Activated naive CD8-positive, alpha-beta T cell treated with anti-CD3 and anti-CD28 coated beads, Interleukin-2, amount 50 U/mL, for 16 hours (primary cell): ENCODE measurements around the gene C19orf47.
"Not testable (repeated sequence)": the region's sequence is repeated elsewhere in the genome, so short reads cannot be mapped to it uniquely, and the experiment has no call there.

Experiments used
- DNase-seq: peaks from one replicate; pipeline ENCODE4 v3.0.0-alpha.2; 2020; ENCODE audit warnings: low read depth, low spot score

C19orf47 gene

GRCh38 chr19:40355975-40356680, 7.9 kb upstream of the C19orf47 start:
- no peak for DNase-seq

DNA sequence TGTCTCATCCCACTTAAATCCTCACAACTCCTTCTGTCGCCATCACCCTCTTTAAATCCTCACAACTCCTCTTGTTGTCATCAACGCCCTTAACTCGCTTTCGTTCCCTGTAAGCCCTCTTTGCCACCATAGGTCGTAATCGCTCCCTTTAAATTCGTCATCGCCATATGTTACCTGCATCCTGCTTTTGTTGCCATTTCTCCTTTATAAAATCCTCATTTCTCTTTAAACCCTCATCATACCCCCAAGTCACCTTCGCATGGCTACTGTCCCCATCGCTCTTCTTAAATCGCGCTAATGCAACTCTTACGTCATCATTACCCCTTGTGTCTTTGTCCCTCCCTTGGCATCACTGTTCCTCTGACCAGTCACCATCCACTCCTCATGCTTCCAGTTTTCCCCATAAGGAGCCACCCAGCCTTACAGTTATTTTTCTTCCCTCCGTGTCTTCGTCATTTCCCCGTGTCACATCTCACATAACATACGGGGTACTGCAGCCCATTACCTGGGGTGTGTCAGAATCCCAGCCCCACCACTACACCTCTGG, 837 bp upstream of the C19orf47 start:
- no peak for DNase-seq

DNA sequence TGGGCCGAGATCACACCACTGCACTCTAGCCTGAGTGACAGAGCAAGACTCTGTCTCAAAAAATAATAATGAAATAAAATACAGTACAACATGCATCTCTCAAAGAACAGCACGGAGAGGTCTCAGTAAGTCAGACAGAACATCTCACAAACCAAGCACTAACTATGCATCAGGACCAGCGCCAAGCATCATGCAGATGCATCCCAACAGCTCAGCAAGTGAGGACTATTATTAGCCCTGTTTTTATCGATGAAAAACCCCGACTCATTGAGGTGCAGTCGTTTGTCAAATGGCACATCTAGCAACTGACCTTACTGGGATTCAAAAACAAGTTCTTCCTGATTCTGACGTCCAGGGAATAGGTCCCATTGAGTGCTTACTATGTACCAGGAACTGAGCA, 3.8 kb downstream of the C19orf47 start:
- no peak for DNase-seq

DNA sequence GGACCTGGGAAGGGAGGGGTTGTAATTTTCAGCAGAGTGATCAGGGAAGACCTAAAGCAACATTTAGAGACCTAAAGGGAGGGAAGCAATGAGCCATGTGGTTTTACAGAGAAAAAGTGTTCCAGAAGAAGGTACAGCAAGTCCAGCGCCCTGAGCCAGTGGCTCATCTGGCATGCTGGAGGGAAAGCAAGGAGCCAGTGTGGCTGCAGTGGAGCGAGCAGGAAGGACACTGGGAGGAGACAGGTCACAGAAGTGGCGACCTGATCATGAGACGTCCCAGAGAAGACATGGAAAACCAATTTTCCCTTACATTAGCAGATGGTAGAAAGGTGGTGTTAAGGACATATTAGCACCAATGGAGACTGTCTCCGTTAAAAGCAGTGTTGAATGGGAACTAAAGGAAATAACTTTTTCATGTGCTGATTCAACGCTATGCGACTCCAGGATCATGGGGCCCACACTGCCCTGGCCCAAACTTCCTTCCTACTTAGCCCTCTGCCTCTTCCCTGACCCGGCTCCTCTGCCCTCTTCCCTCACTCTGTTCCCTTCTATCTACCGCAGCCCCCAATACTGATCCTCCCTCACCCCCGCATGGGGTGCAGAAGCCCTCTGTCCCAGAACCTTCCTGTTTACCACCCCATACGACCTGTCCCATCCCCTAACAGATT, 5.4 kb downstream of the C19orf47 start:
- DNase-seq, result no peak

GRCh38 chr19:40341601-40342482, 6.4 kb downstream of the C19orf47 start:
- DNase-seq, result no peak

- no peak for DNase-seq
Observed at GRCh38 chr19:40339018-40339728, 9.0 kb downstream of the C19orf47 start.

GRCh38 chr19:40337594-40337993, 10.6 kb downstream of the C19orf47 start:
- DNase-seq, result no peak

- no peak for DNase-seq
Observed at GRCh38 chr19:40337107-40337506, 11.1 kb downstream of the C19orf47 start.

- DNase-seq, result no peak
Observed at GRCh38 chr19:40336601-40336900, 11.6 kb downstream of the C19orf47 start.

- no peak for DNase-seq
Observed at GRCh38 chr19:40335855-40336600, 12.2 kb downstream of the C19orf47 start.

GRCh38 chr19:40335101-40335500, 13.1 kb downstream of the C19orf47 start:
- DNase-seq, result no peak

- not testable (repeated sequence) for DNase-seq
Observed at GRCh38 chr19:40333083-40333482, 15.1 kb downstream of the C19orf47 start.

DNA sequence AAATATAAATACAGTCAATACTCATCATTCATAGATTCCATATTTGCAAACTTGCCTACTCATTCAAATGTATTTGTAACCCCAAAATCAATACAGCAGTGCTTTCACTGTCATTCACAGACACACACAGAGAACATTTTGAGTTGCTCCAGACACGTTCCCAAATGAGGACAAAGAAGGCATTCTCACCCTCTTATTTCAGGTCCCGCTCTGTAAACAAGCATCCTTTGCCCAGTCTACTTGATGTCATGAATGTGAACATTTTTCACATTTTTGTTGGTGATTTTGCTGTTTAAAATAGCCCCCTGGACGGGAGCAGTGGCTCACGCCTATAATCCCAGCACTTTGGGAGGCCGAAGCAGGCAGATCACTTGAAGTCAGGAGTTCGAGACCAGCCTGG, 15.5 kb downstream of the C19orf47 start:
- DNase-seq, result no peak

- no peak for DNase-seq
Observed at GRCh38 chr19:40331052-40331451, 17.1 kb downstream of the C19orf47 start.

DNA sequence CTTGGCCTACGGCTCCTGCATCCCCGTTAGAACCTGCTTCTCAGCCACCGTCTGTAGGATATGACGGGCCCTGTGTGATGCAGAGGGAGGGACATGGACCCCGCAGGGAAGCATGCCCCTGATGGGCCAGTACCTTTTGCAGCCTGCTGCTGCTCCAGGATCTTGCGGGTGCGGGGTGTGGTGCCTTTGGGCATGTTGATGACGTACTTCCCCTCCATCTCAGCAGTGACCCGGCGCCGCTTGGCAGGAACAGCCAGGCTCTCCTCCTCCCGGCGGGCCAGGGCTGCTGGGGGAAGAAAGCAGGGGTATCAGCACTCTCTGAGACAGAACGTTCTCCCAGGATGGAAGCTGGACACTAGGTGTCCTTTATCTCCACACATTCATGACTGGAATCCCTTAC, 22.0 kb downstream of the C19orf47 start:
- DNase-seq, result no peak

- no peak for DNase-seq
Observed at GRCh38 chr19:40323705-40324104, 24.5 kb downstream of the C19orf47 start.

GRCh38 chr19:40322951-40323615, 25.1 kb downstream of the C19orf47 start:
- DNase-seq, result no peak

- no peak for DNase-seq
Observed at GRCh38 chr19:40322271-40322610, 26.0 kb downstream of the C19orf47 start.

DNA sequence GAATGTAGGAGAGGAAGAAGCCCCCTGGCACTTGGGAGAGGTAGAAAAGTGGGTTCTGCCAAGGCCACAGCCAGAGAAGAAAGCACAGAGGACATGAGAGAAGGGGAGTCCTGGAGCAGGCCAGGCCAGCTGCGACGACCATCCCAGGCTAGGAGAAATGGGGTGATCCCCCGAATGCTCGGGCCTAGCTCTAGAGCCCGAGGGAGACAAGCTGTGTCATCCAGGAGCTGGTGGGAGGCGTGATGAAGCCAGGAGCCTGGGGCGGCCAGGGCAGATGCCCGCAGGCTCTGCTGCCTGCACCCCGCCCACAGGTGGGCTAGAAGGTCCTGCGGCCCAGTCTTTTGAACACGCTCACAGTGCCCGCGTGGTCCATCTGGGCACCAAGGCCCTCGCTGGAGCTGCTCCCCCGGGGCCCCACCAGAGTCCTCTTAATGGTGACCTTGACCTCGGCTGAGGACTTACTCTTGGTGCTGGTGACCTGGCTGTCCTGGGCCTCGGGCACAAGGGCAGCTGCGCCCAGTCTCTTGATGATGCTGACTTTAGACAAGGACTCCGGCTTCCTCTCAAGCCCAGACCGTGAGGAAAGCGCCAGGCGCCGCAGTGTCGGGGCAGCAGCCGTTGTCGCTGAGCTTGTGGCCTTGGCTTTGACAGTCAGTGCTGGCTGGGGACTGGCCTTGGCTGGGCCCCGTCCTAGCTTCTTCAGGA, 26.5 kb downstream of the C19orf47 start:
- DNase-seq, result no peak

DNA sequence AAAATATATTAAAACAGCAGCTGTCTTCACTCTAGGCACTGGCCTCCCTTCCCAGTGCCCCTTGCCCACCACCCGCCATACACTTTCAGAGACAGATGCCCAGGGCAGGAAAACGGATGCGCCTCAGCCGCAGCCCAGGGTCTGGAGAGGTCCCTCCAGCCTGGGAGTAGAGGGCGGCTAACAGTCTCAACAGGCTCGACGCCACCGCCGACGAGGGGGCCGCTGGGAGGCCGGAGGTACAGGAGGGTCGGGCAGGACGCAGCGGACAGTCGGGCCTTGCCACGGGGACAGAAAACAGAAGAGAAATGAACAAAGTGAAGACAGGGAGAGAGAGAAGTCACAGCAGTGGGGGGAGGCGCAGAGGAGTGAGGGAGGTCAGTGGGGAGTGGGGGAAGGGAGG, 27.1 kb downstream of the C19orf47 start:
- no peak for DNase-seq
